ENCODE measurements around the gene RPS2.

The RPS2 gene

DNA sequence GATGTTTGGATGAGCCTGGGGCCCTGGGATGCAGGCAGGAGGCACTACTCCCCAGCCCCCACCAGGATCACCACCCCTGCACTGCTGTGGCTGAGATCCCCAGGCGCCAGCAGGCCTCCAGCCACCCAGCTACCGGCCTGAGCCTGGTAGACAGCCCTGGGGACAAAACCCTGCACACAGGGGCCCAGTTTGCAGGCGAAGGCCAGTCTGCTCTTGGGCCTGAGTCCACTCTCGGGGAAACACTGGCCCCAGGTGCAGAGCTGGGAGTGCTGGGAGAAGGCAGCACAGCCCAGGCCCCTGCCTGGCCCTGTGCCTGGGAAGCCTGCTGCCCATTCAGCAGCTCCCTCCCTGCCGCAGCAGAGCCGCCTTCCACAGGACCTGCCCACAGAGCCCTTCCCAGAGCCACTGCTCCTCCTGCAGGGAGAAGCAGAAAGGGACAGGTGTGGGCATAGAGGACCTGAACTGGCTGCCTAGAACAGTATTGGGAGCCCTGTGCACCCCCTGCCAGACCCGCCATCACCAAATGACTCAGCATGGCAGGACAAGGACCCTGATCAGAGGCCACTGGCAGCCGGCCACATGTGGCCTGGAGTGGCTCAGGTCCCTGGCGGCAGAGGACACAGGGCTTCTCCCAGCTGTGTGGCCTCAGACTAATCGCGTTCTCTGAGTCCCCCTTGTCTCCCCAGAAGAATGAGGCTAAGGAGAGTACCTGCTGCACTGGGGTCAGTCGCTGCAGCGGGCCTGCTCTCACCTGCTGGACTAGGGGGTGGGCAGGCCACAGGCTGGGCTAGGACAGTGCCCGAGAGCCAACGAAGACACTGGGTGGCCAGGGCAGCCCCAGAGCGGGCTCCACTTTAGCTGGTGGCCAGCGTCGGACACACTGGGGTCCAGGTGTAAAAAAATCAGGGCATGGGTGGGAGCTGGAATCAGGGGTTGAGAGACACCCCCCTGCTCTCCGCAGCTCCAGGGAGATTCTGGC lies 32.3 kb downstream of the RPS2 start:
- no peak for DNase-seq
- Histone ChIP-seq H3K36me3 (ENCODE audit: control insufficient read depth, insufficient read depth, low read length) (no peaks in the 10 kb centered on the region), H3K4me3 (ENCODE audit: insufficient read depth, low read depth, low read length, poor library complexity, severe bottlenecking) (no peak overlapping the region)

DNA sequence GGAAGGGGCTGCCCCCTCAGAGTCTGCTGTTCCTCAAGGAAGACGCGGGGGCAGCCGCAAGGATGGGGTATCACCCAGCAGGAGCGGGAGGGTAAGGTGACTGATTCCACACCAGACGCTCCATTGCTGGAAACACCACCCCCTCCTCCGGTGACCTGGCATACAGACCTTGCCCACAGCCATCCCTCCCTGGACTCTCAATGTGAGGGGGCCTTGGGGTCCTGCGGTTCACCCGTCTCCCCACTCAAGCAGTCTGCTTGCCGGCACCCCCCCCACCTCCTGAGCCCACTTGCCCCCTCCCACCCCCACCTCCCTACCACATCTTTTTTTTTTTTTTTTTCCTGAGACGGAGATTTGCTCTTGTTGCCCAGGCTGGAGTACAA lies 34.3 kb downstream of the RPS2 start:
- peaks cover 10% of the 10 kb centered on the region for H3K4me1 ChIP-seq (ENCODE audit: control insufficient read depth, insufficient read depth, low read length, poor library complexity, severe bottlenecking)
- no peak overlapping the region for H3K4me3 ChIP-seq (ENCODE audit: insufficient read depth, low read depth, low read length, poor library complexity, severe bottlenecking)
- DNase-seq, result no peak
- H3K27me3 ChIP-seq (replicated peaks; ENCODE audit: control insufficient read depth, insufficient read depth, low read length, poor library complexity, severe bottlenecking), result no peaks in the 10 kb centered on the region
- no peak overlapping the region for H3K27ac ChIP-seq (ENCODE audit: insufficient read depth, low read length, poor library complexity, severe bottlenecking)
- no peaks in the 10 kb centered on the region for H3K36me3 ChIP-seq (ENCODE audit: control insufficient read depth, insufficient read depth, low read length)
- no peaks in the 10 kb centered on the region for H3K9me3 ChIP-seq (ENCODE audit: control insufficient read depth, low read length)

More for the DNA sequence above, 32.3 kb downstream of the RPS2 start:
- H3K4me1 ChIP-seq (ENCODE audit: control insufficient read depth, insufficient read depth, low read length, poor library complexity, severe bottlenecking), result peaks cover 10% of the 10 kb centered on the region
- no peaks in the 10 kb centered on the region for H3K27me3 ChIP-seq (replicated peaks; ENCODE audit: control insufficient read depth, insufficient read depth, low read length, poor library complexity, severe bottlenecking)
- H3K9me3 ChIP-seq (ENCODE audit: control insufficient read depth, low read length), result no peaks in the 10 kb centered on the region
- H3K27ac ChIP-seq (ENCODE audit: insufficient read depth, low read length, poor library complexity, severe bottlenecking), result no peak overlapping the region

DNA sequence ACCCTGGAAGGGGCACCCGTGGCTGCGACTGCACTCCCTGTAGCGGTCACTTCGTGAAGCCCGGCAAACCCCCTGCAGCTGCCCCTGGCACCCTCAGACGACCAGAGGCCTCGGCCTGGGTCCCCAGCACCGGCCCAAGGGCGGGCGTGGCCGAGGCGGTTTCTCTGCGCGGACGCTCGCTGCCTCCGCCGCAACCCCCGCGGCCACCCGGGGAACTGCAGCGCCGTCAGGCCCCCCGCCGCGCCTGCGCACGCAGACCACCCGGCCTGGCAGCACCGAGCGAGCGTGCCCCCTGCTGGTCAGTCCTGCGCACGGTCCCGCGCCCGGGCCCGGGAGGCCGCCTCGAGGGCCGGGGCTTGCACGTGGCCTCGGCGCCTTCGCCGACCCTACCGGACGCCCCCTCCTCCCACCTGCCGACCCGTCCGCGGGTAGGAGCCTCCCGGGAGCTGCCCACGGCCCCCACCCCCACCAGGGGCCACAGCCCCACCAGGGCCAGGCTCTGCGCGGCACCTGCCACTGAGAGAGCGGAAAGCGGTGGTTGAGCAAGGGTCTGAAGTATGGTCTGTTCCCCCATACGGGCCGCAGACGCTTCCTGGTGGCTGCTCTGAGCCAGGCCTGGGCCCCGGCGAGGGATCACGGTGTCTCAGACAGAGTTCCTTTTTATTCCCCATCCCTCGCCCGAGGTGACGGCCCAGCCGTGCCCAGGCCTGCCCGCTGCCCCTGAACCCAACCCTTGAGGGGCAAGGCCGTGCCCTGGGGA lies 34.9 kb downstream of the RPS2 start:
- Histone ChIP-seq H3K27me3 (replicated peaks; ENCODE audit: control insufficient read depth, insufficient read depth, low read length, poor library complexity, severe bottlenecking) (no peaks in the 10 kb centered on the region), H3K4me3 (ENCODE audit: insufficient read depth, low read depth, low read length, poor library complexity, severe bottlenecking) (peak overlapping the region; percentile 49), H3K36me3 (ENCODE audit: control insufficient read depth, insufficient read depth, low read length) (no peaks in the 10 kb centered on the region), H3K4me1 (ENCODE audit: control insufficient read depth, insufficient read depth, low read length, poor library complexity, severe bottlenecking) (peaks cover 10% of the 10 kb centered on the region), H3K9me3 (ENCODE audit: control insufficient read depth, low read length) (no peaks in the 10 kb centered on the region), H3K27ac (ENCODE audit: insufficient read depth, low read length, poor library complexity, severe bottlenecking) (no peak overlapping the region)
- peak; percentile 78 to 87 (median 85) for DNase-seq

DNA sequence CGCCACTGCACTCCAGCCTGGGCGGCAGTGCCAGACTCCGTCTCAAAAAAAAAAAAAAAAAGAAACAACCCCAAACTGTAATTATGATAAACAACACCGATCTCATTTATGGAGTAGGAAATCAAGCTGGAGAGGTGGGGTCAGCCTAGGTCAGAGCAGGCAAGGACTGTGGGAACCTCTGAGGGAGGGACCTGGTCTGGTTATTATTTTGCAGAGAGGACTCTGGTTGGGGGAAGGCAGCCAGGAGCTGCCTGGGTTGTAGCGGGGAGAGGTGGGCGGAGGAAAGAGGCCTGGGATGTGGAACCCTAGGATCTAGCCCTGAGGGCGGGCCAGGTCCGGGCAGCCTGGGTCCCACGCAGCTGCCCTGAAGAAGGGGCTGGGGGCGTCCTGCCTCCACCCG lies 35.5 kb downstream of the RPS2 start:
- H3K4me3 ChIP-seq (ENCODE audit: insufficient read depth, low read depth, low read length, poor library complexity, severe bottlenecking), result peak overlapping the region; percentile 49
- H3K4me1 ChIP-seq (ENCODE audit: control insufficient read depth, insufficient read depth, low read length, poor library complexity, severe bottlenecking), result peaks cover 10% of the 10 kb centered on the region
- H3K9me3 ChIP-seq (ENCODE audit: control insufficient read depth, low read length), result no peaks in the 10 kb centered on the region
- DNase-seq, result no peak
- no peaks in the 10 kb centered on the region for H3K27me3 ChIP-seq (replicated peaks; ENCODE audit: control insufficient read depth, insufficient read depth, low read length, poor library complexity, severe bottlenecking)
- no peak overlapping the region for H3K27ac ChIP-seq (ENCODE audit: insufficient read depth, low read length, poor library complexity, severe bottlenecking)
- H3K36me3 ChIP-seq (ENCODE audit: control insufficient read depth, insufficient read depth, low read length), result no peaks in the 10 kb centered on the region

DNA sequence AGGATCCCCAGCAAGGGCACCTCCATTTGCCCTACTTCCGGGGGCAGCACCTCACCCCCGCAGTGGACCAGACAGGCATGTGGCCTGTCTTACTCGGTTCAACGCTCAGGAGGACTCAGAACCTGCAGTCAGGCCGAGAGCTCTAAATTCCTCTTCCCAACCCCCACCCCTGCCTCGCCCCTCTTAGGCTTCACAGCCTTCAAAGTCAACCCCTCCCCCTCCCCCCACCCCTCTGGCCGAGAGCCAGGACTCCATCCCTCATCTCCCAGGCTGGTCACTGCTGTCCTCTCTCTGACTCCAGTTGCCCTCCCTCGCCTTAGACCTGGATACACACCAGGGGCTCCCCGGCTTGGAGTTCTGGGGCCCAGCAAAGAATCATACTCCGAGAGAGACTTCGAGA lies 38.4 kb downstream of the RPS2 start:
- peaks cover 13% of the 10 kb centered on the region for H3K27me3 ChIP-seq (replicated peaks; ENCODE audit: control insufficient read depth, insufficient read depth, low read length, poor library complexity, severe bottlenecking)
- no peak overlapping the region for H3K27ac ChIP-seq (ENCODE audit: insufficient read depth, low read length, poor library complexity, severe bottlenecking)
- no peaks in the 10 kb centered on the region for H3K36me3 ChIP-seq (ENCODE audit: control insufficient read depth, insufficient read depth, low read length)
- no peaks in the 10 kb centered on the region for H3K9me3 ChIP-seq (ENCODE audit: control insufficient read depth, low read length)
- no peak overlapping the region for H3K4me3 ChIP-seq (ENCODE audit: insufficient read depth, low read depth, low read length, poor library complexity, severe bottlenecking)
- no peak for DNase-seq
- H3K4me1 ChIP-seq (ENCODE audit: control insufficient read depth, insufficient read depth, low read length, poor library complexity, severe bottlenecking), result peaks cover 10% of the 10 kb centered on the region

DNA sequence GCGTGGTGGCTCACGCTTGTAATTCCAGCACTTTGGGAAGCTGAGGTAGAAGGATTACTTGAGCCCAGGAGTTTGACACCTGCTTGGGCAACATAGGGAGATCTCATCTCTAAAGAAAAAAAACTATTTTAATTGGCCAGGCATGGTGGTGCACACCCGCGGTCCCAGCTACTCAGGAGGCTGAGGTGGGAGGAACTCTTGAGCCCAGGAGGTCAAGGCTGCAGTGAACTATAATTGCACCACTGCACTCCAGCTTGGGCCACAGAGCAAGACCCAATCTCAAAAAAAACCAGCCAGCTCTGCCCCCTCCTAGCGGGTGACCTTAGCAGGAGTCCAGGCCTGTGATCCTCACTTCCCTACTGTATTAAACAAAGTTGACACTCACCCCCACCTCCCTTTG lies 40.5 kb downstream of the RPS2 start:
- no peak overlapping the region for H3K27ac ChIP-seq (ENCODE audit: insufficient read depth, low read length, poor library complexity, severe bottlenecking)
- no peak overlapping the region for H3K4me3 ChIP-seq (ENCODE audit: insufficient read depth, low read depth, low read length, poor library complexity, severe bottlenecking)
- no peaks in the 10 kb centered on the region for H3K36me3 ChIP-seq (ENCODE audit: control insufficient read depth, insufficient read depth, low read length)
- DNase-seq, result no peak
- H3K27me3 ChIP-seq (replicated peaks; ENCODE audit: control insufficient read depth, insufficient read depth, low read length, poor library complexity, severe bottlenecking), result peaks cover 28% of the 10 kb centered on the region
- H3K9me3 ChIP-seq (ENCODE audit: control insufficient read depth, low read length), result no peaks in the 10 kb centered on the region
- peaks cover under 1% of the 10 kb centered on the region for H3K4me1 ChIP-seq (ENCODE audit: control insufficient read depth, insufficient read depth, low read length, poor library complexity, severe bottlenecking)

DNA sequence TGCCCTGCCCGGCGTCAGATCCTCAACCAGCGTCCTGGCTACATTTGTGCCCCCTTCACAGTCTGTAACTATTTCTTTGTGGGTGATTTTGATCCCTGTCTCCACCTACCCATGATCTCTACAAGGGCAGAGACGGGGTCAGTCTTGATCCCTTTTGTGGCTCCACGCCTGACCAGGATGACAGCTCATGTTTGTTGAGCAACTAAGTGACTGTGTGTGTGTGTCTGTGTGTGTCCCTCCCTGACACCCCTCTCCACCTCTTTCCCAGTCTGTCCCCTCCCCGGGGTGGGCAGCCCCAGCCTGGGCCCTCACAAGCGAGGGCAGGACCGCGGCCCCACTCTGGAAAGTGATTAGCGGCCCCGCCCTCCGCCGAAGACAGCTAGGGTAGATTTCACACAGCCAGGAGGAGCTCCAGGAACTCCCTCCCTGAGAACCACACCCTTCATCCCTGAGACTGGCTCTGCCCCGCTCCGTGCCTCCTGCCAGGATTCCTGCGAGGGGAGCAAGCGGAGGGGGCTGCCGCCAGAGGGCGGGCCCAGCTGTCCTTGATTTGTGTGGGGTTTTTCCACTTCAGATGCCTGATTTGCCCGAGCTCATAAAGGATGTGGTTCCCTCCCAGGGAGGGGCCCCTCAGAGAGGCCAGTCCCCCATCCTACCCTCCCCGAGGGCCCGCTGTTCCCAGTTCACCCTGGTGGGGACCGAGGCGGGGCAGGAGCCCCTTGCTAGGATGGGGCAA lies 41.2 kb downstream of the RPS2 start:
- no peak for DNase-seq
- Histone ChIP-seq H3K27me3 (replicated peaks; ENCODE audit: control insufficient read depth, insufficient read depth, low read length, poor library complexity, severe bottlenecking) (peaks cover 31% of the 10 kb centered on the region), H3K27ac (ENCODE audit: insufficient read depth, low read length, poor library complexity, severe bottlenecking) (no peak overlapping the region), H3K36me3 (ENCODE audit: control insufficient read depth, insufficient read depth, low read length) (no peaks in the 10 kb centered on the region), H3K9me3 (ENCODE audit: control insufficient read depth, low read length) (no peaks in the 10 kb centered on the region), H3K4me3 (ENCODE audit: insufficient read depth, low read depth, low read length, poor library complexity, severe bottlenecking) (no peak overlapping the region), H3K4me1 (ENCODE audit: control insufficient read depth, insufficient read depth, low read length, poor library complexity, severe bottlenecking) (peaks cover 3% of the 10 kb centered on the region)

DNA sequence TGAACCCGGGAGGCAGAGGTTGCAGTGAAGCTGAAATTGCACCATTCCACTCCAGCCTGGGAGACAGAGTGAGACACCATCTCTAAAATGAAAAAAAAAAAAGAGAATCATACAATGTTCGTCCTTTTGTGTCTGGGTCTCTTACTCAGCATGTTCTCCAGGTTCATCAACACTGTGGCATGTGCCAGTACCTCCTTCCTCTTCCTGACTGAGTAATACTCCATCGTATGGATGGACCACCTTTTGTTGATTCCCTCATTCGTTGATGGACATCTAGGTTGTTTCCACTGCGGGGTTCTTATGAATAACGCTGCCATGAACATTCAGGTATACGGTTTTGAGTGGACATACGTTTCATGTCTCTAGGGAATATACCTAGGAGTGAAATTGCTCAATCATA lies 42.3 kb downstream of the RPS2 start:
- H3K4me3 ChIP-seq (ENCODE audit: insufficient read depth, low read depth, low read length, poor library complexity, severe bottlenecking), result no peak overlapping the region
- DNase-seq, result no peak
- H3K36me3 ChIP-seq (ENCODE audit: control insufficient read depth, insufficient read depth, low read length), result no peaks in the 10 kb centered on the region
- H3K9me3 ChIP-seq (ENCODE audit: control insufficient read depth, low read length), result no peaks in the 10 kb centered on the region
- H3K27me3 ChIP-seq (replicated peaks; ENCODE audit: control insufficient read depth, insufficient read depth, low read length, poor library complexity, severe bottlenecking), result peaks cover 32% of the 10 kb centered on the region
- no peak overlapping the region for H3K27ac ChIP-seq (ENCODE audit: insufficient read depth, low read length, poor library complexity, severe bottlenecking)
- peaks cover 4% of the 10 kb centered on the region for H3K4me1 ChIP-seq (ENCODE audit: control insufficient read depth, insufficient read depth, low read length, poor library complexity, severe bottlenecking)

DNA sequence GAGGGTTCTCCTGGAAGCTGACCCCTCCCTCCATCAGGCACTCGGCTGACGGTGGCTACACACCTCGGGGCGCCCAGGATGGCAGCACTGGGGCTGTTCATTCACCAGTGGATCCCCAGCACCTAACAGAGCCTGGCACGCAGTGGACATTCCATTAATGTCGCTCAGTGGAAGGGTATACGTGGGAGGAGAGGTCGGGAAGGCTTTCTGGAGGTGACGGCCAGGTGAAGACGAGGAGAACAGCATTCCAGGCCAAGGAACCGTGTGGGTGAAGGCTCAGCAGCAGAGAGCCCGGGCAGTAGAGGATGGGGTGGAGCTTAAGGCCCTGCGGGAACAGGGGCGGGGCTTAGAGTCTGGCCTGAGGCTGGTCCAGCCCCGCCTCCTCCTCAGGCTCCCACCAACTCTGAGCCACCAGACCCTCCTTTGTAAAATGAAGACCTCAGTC lies 43.9 kb downstream of the RPS2 start:
- Histone ChIP-seq H3K27ac (ENCODE audit: insufficient read depth, low read length, poor library complexity, severe bottlenecking) (no peak overlapping the region), H3K27me3 (replicated peaks; ENCODE audit: control insufficient read depth, insufficient read depth, low read length, poor library complexity, severe bottlenecking) (peaks cover 35% of the 10 kb centered on the region), H3K36me3 (ENCODE audit: control insufficient read depth, insufficient read depth, low read length) (no peaks in the 10 kb centered on the region), H3K4me1 (ENCODE audit: control insufficient read depth, insufficient read depth, low read length, poor library complexity, severe bottlenecking) (peaks cover 4% of the 10 kb centered on the region), H3K4me3 (ENCODE audit: insufficient read depth, low read depth, low read length, poor library complexity, severe bottlenecking) (no peak overlapping the region), H3K9me3 (ENCODE audit: control insufficient read depth, low read length) (no peaks in the 10 kb centered on the region)
- no peak for DNase-seq

All from effector memory CD4-positive, alpha-beta T cell (primary cell).